Urinary bladder (tissue), 4 donors: Measurements from ENCODE around the gene RABGAP1L. TPM values are rescaled to one million over a fixed set of nuclear protein-coding genes. Genes with fewer than 3 reads are reported as not detected.
"Not testable (repeated sequence)": the region's sequence is repeated elsewhere in the genome, so short reads cannot be mapped to it uniquely, and the experiment has no call there.

Source experiments
- DNase-seq: peaks from one replicate; pipeline ENCODE4 v3.0.0-alpha.2; 2015; ENCODE audit errors: extremely low spot score
- H3K27ac ChIP-seq: one replicate; pipeline ENCODE4 v1.5.1; 2013; ENCODE audit warnings: low read depth, mild to moderate bottlenecking, moderate library complexity
- H3K36me3 ChIP-seq: one replicate; pipeline ENCODE4 v1.6.1; 2013; ENCODE audit warnings: mild to moderate bottlenecking, moderate library complexity; ENCODE audit not compliant: insufficient read depth
- H3K4me1 ChIP-seq: one replicate; pipeline ENCODE4 v1.6.1; 2013; ENCODE audit warnings: mild to moderate bottlenecking, moderate library complexity; ENCODE audit not compliant: insufficient read depth
- H3K4me3 ChIP-seq: one replicate; pipeline ENCODE4 v1.5.1; 2013; ENCODE audit warnings: low read depth, low read length
- WGBS: extraction: QIAGEN DNeasy Blood & Tissue Kit; methylation state at CpG from one replicate; pipeline ENCODE4 v1.1.7; 2013; 5-methylcytosine and 5-hydroxymethylcytosine counted together
- polyA plus RNA-seq: library from polyadenylated mRNA; stranded (reverse); fragments of 200-250 nt; gene quantifications from one replicate; pipeline ENCODE4 v1.2.3, GENCODE V29; 2013
- total RNA-seq: library from RNA; depleted of rRNA; stranded (reverse); fragments of >200 nt; gene quantifications from one replicate; pipeline ENCODE4 v1.2.3, GENCODE V29; 2014
- donor health status: healthy with polysubstance abuse.
- donor health status: healthy.

The RABGAP1L gene
- total and polyA plus RNA-seq, 2 donors, result 14.5 to 102 TPM

DNA sequence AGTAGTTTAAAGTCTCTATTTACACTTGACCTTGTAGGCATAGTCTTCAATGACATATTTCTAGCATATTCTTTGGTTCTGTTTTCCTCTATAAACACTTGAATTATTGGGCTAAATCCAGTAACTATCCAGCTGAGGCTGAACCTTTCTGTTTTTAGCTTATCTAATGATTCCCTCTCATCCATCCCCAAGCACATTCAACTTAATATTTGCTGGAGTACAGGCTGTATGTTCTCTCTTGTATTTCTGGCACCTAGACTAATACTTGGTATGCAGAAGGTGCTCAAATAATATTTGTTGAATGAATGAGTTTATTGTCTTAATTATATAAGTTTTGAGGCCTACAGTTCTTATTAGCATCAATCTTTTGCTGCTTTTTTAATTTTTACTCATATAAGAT is 88.7 kb downstream of the RABGAP1L start:
- H3K27ac ChIP-seq, result no peak overlapping the region
- H3K36me3 ChIP-seq, result no peaks in the 10 kb centered on the region
- no peak for DNase-seq
- H3K4me1 ChIP-seq, result no peaks in the 10 kb centered on the region
- no peak overlapping the region for H3K4me3 ChIP-seq

DNA sequence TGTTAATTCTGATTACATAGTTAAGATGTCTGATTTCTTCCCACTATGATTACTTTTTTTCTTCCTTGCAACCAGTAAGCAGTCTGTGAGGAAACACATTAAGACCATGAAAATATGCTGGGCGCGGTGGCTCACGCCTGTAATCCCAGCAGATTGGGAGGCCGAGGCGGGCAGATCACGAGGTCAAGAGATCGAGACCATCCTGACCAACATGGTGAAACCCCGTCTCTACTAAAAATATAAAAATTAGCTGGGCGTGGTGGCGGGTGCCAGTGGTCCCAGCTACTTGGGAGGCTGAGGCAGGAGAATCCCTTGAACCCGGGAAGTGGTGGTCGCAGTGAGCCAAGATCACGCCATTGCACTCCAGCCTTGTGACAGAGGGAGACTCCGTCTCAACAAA is 97.1 kb downstream of the RABGAP1L start:
- not testable (repeated sequence) for H3K4me1 ChIP-seq, DNase-seq, H3K27ac ChIP-seq, H3K4me3 ChIP-seq, H3K36me3 ChIP-seq
- 97% methylated on average over 14 of the region's 14 CpGs for WGBS

DNA sequence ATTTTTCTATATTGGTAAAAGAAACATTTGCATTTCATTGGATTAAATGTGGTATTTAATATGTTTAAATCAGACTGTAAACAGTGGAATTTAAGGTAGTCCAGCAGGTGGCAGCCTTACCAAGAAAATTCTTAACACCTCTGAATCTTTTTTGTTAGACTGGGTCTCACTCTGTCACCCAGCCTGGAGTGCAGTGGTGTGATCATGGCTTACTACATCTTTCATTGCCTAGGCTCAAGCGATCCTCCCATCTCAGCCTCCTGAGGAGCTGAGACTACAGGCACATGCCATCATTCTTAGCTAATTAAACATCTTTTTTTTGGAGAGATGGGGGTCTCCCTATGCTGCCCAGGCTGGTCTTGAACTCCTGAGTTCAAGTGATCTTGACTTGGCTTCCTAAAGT is 98.8 kb downstream of the RABGAP1L start:
- no peaks in the 10 kb centered on the region for H3K4me1 ChIP-seq
- 62% methylated on average over 1 of the region's 1 CpG for WGBS
- H3K4me3 ChIP-seq, result no peak overlapping the region
- H3K27ac ChIP-seq, result no peak overlapping the region
- H3K36me3 ChIP-seq, result no peaks in the 10 kb centered on the region
- DNase-seq, result no peak

DNA sequence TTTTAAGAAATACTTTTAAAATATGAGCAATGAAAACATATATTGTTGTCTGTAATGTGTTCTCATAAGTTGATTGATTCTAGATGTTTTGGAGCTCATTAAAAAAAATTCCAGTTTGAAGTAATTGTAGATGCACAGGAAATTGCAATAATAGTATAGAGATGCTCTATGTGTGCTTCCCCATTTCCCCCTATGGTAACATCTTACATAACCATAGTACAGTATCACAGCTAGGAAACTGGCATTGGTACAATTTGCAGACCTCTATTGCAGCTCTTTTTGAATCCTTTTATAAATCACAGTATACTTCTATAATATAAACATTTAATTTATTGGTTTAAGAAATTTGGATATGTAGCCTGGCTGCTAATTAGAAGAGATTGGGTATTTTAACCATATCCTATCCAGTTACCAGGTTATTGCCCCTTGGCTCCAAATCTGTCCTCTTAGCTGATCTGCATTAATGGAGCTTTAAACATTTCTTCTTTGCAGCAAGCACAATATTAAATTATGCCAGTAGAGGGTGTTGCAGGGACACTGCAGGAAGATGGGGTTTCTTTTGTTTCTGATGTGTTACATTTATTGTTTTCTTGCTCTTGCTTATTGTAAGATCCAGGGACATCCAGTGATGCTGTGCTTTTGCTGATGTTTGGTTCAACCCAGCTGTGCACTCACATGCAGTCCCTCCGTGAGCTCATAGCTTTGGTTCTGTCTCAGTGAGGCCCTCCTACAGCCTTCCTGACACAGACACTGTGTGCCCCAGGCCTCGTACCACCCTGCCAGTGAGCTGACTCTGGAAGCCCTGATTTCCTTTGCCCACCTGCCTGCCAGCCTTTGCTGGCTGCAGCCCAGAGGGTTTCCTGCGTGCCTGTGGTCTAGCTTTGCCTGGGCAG is 103.3 kb downstream of the RABGAP1L start:
- Histone ChIP-seq H3K4me3 (no peak overlapping the region), H3K36me3 (no peaks in the 10 kb centered on the region), H3K4me1 (no peaks in the 10 kb centered on the region), H3K27ac (no peak overlapping the region)
- DNase-seq, result peak; percentile 20
- WGBS, result 52% methylated on average over 3 of the region's 3 CpGs

DNA sequence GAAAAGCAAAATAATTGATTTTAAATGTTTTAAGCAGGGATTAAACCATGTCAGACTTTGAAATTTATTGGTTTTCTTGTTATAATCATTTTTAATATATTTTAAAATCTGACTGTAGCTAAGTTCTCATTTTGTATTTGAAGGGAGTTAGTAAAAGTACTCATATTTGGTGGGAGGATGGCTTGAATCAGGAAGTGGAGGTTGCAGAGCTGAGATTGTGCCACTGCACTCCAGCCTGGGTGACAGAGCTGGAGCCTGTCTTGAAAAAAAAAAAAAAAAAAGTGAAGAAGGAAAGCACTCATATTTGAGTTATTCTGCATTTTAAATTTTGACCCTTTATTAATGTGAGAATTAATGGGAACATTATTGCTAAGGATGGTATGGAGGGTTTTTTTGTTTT is 106.0 kb downstream of the RABGAP1L start:
- Histone ChIP-seq H3K4me3 (no peak overlapping the region), H3K36me3 (no peaks in the 10 kb centered on the region), H3K4me1 (no peaks in the 10 kb centered on the region), H3K27ac (no peak overlapping the region)
- no peak for DNase-seq

DNA sequence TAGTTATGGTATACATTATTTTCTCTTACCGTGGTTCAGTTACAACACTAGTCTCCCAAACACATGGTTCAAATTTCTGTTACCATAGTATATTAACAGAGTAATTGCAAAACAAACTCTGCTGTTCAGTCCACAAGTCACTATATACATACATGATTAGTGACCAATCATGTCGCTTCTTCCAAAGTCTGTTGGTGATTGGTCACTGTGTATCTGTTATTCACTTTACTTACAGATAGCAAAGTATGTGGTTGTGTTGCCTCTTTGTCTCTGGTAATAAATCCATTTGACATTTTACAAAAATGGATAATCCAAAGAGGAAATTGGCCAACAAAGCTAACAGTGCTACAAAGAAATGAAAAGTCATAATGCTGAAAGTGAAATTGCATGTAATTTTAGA is 107.2 kb downstream of the RABGAP1L start:
- no peak overlapping the region for H3K4me3 ChIP-seq
- WGBS, result 80% methylated on average over 2 of the region's 2 CpGs
- H3K4me1 ChIP-seq, result no peaks in the 10 kb centered on the region
- no peak overlapping the region for H3K27ac ChIP-seq
- H3K36me3 ChIP-seq, result no peaks in the 10 kb centered on the region
- no peak for DNase-seq

DNA sequence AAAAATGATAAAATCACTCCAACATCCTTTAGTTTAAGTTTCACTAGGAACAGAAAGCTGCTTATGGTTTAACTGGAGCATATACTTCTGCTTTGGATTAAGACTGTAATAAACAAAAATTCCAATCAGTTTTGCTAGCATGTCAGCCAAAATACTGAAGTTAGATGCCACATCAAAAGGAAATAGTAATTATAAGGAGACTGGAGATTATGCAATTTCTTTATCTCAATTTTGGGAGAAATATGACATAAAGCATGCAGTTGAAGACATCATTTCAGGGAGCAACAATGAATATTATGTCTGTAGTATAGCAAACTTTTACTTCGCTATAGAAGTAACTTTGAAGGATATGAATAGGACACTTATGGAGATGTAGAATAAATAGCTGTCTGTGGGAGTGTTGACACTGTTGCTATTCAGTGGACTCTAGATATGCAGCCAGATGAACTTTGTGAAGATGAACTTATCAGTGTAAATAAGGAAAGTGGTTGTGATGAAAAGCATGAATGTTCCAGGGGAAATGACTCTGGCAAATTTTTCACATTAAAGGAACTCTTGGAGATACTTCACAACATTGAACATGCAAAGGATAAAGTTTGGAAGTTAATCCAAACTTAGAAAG is 107.8 kb downstream of the RABGAP1L start:
- Histone ChIP-seq H3K4me3 (no peak overlapping the region), H3K4me1 (no peaks in the 10 kb centered on the region), H3K36me3 (no peaks in the 10 kb centered on the region), H3K27ac (no peak overlapping the region)
- 47% methylated on average over 1 of the region's 1 CpG for WGBS
- no peak for DNase-seq

DNA sequence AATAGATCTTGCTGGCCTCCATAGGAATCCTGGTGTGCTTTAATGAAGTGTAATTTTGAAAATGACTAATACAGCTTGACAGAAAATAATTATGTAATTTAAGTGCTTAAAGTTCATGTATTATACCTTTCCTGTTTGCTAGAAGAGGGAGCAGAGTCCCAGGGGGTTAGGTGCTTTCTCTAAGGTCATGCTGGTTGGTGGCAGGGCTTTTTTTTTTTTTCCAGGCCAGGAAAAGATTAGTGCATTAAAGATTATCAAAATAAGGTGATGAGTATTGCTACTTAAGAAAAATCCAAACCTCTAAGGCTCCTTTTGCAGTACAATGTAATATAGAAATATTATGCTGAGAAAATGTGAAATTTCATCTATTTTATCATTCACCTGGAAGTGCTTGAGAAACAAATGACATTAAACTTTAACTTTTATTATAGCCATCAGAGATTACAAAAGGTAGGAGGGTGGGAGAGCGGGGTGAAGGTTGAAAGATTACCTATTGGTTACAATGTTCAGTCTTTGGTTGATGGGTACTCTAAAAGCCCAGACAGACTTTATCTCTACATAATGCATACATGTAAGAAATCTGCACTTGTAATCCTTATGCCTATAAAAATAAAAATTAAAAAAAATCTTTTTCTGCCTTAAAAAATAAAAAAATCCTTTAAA is 110.8 kb downstream of the RABGAP1L start:
- WGBS, result 99% methylated on average over 1 of the region's 1 CpG
- no peaks in the 10 kb centered on the region for H3K36me3 ChIP-seq
- no peak overlapping the region for H3K27ac ChIP-seq
- H3K4me1 ChIP-seq, result no peaks in the 10 kb centered on the region
- no peak for DNase-seq
- no peak overlapping the region for H3K4me3 ChIP-seq

DNA sequence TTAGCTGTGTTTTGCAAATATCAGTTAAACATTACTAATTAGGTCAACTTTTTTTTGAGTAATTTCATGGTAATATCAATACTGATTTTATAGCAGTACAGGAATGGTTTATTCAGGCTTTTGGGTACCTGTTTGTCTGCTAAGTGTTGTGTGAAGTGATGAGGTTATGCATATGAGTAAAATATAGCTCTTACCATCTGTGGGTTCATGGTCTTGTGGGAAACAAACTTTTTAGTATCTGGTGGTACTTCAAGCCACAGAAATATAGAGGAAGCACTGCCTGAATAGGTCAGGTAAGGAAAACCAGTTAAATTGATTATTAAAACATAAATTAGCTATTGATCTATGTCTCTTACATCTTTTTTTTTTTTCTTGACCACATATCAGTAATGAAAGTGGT is 113.9 kb downstream of the RABGAP1L start:
- H3K4me1 ChIP-seq, result no peaks in the 10 kb centered on the region
- H3K27ac ChIP-seq, result no peak overlapping the region
- H3K36me3 ChIP-seq, result no peaks in the 10 kb centered on the region
- no peak overlapping the region for H3K4me3 ChIP-seq
- no peak for DNase-seq

DNA sequence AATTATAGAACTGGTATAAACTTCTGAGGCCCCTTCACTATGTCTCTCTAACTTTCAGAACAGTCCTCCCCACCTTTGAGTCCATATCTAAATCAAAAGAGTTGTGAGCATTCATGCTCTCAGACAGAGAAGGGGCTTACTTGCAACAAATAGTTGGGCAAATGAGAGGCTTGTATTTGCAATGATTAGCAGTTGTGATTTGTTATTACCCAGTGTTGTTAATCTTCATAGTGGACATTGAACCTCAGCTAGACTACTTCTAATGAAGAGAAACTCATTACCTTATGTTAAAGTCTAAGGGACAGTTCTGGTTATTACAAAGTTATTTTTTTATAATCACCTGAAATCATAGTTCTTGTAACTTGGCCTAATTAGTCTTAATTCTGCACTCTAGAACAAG is 114.5 kb downstream of the RABGAP1L start:
- H3K27ac ChIP-seq, result no peak overlapping the region
- H3K4me1 ChIP-seq, result no peaks in the 10 kb centered on the region
- H3K36me3 ChIP-seq, result no peaks in the 10 kb centered on the region
- no peak overlapping the region for H3K4me3 ChIP-seq
- DNase-seq, result no peak

DNA sequence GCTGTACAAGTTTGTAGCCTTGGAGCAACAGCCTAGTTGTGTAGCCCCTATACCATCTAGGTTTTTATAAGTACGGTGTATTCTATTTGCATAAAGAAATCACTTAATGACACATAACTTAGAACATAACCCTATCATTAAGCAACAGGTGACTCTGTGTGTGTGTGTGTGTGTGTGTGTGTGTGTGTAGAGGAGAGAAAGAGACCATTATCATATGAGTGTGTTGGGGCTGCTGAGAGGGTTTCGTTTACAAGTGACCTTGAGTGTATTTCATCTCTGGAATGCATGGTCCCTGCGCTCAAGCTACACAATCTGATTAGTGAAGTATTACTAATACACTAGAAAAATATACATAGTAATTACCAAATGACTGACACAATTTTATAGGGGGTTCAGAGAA is 115.1 kb downstream of the RABGAP1L start:
- H3K4me3 ChIP-seq, result no peak overlapping the region
- WGBS, result 87% methylated on average over 3 of the region's 3 CpGs
- H3K4me1 ChIP-seq, result no peaks in the 10 kb centered on the region
- H3K36me3 ChIP-seq, result no peaks in the 10 kb centered on the region
- DNase-seq, result no peak
- H3K27ac ChIP-seq, result no peak overlapping the region

DNA sequence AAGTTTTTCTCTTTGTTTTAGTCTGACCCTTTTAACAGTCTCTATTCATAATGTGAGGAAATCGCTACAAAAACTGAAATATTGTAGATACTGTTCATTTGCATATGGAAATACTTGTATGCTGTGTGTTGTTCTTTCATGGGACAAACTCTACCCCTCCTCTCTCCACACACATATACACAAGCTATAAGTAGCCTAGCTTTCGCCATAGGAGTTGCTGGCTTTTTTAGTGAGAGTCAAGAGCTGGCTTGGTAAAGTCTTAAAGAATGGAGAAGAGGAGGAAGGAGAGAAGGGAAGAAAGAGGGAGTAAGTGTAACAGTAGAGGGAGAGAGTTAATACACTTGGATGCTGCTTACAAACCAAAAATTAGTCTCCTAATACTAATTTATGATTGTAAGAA is 115.6 kb downstream of the RABGAP1L start:
- 96% methylated on average over 2 of the region's 2 CpGs for WGBS
- no peak overlapping the region for H3K4me3 ChIP-seq
- no peak overlapping the region for H3K27ac ChIP-seq
- H3K36me3 ChIP-seq, result no peaks in the 10 kb centered on the region
- no peaks in the 10 kb centered on the region for H3K4me1 ChIP-seq
- DNase-seq, result no peak

DNA sequence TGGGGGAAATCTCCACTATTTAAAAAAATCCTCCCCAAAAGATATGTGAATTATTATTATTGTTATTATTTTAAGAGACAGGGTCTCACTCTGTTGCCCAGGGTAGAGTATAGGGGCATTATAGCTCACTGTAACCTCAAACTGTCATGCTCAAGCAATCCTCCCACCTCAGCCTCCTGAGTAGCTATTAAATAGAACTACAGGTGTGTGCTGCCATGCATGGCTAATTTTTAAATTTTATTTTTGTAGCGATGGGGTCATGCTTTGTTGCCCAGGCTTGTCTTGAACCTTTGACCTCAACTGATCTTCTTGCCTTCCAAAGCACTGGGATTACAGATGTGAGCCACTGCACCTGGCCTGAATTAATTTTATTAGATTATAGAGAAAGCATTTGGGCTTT is 116.8 kb downstream of the RABGAP1L start:
- H3K27ac ChIP-seq, result no peak overlapping the region
- DNase-seq, result no peak
- H3K4me1 ChIP-seq, result no peaks in the 10 kb centered on the region
- no peaks in the 10 kb centered on the region for H3K36me3 ChIP-seq
- no peak overlapping the region for H3K4me3 ChIP-seq
- WGBS, result 70% methylated on average over 1 of the region's 1 CpG

DNA sequence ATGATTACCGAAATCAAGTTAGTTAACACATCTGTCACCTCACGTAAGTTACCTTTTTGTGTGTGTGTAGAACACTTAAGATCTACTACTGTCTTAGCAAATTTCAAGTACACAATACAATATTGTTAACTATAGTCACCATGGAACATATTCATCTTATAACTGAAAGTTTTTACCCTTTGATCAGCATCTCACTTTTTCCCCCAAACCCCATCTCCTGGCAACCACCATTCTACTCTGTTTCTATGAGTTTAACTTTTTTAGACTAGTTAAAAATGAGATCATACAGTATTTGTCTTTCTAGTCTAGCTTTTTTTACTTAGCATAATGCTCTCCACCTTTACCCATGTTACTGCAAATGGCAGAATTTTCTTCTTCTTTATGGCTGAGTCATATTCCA is 124.7 kb downstream of the RABGAP1L start:
- Histone ChIP-seq H3K27ac (no peak overlapping the region), H3K4me3 (no peak overlapping the region)

More for the DNA sequence above, 124.7 kb downstream of the RABGAP1L start:
- H3K36me3 ChIP-seq, result peaks cover 1% of the 10 kb centered on the region
- no peak for DNase-seq
- no peaks in the 10 kb centered on the region for H3K4me1 ChIP-seq
- 98% methylated on average over 2 of the region's 2 CpGs for WGBS
